HG03159 (cell line): Measurements from ENCODE around the gene DIP2C.
"Not testable (repeated sequence)": the region's sequence is repeated elsewhere in the genome, so short reads cannot be mapped to it uniquely, and the experiment has no call there.

ENCODE experiments used
- ATAC-seq: cut with Tn5 transposase; IDR thresholded peaks from one replicate; pipeline ENCODE4 v1.9.1; 2021; ENCODE audit warnings: mild to moderate bottlenecking, moderate library complexity; ENCODE audit not compliant: unreplicated experiment

The DIP2C gene

DNA sequence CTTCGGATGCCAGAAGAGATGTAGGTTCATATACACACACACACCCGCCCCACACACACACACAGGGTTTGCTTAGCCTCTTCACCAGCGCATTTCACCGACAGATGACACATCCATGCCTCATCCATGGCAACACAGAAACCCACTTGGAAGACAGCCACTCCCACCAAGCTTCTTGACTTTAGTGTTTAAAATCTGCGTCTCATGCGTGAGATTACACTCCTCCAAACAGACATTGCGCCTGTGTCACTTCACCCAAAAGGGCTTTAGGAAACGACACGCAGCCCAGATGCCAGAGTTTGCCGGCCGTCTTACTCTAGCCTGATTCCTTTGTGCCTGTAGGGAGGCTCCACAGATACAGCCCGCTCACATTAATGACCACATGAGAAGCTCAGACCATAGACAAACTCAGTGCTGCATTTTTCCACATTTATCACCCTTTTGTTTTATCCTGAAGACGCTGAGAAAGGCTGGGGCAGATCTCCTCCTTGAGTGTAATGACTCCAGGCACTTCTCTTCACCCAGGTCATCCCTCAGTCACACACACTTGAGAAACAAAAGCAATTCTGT, 73.8 kb downstream of the DIP2C start:
- ATAC-seq: no peak

DNA sequence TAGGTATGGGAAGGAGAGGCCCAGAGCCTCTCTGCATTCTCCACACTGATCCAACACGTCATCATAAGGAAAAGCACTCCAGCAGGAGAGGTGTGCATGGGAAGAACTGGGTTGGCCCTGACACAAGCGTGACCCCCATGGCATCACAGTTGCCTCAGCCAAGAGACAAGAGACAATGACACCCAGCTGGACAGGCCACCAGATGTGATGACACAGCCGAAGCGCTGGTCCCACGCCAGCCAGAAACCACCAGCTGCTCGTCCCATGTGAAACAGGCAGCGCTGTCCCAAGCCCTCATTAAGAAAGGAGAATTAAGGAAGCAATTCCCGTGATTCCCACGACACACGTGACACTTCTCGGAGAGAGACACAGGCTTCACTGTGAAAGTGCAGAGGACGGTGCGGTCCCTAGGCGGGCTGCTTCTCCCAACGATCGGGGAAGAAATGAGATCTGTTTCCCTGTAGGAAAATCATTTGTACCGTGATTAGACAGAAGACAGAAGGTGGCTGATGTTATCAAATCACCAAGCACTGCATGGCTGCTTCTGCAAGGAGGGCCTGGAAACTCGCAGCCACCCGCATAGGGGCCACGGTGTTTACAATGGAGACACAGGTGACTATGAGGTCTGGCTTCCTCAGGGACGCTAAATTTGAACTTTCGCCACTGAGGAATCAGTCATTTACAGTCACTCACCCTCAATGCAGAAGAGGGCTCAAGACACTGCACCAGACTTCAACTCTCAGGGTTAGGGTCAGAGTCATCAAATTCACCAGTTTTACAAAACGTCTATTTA, 74.5 kb downstream of the DIP2C start:
- no peak for ATAC-seq

DNA sequence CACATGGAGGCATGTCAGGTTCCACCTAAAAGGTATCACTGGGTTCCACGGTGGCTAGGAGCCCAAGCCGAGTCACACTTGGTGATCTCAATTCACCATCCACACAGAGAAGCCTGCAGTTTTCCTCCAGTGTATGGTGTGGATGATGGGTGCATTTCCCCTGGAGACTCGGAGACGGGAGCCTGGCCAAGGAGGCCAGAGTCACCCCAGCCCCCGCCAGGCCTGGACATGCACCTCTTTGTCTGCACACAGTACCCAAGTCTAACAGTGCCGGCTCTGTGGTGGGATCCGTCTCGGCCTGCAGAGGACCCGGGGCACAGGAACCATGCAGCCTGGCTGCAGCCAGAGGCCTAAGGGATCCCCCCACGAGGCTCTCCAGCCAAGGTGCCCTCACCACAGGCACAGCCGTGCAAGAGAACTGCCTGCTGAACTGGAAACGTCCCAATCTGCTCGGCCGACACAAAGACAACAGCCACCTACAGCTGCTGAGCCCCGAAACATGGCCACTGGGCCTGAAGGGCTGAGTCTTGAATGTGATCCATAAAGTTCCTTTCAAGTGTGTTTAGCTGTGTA, 75.2 kb downstream of the DIP2C start:
- ATAC-seq: no peak

DNA sequence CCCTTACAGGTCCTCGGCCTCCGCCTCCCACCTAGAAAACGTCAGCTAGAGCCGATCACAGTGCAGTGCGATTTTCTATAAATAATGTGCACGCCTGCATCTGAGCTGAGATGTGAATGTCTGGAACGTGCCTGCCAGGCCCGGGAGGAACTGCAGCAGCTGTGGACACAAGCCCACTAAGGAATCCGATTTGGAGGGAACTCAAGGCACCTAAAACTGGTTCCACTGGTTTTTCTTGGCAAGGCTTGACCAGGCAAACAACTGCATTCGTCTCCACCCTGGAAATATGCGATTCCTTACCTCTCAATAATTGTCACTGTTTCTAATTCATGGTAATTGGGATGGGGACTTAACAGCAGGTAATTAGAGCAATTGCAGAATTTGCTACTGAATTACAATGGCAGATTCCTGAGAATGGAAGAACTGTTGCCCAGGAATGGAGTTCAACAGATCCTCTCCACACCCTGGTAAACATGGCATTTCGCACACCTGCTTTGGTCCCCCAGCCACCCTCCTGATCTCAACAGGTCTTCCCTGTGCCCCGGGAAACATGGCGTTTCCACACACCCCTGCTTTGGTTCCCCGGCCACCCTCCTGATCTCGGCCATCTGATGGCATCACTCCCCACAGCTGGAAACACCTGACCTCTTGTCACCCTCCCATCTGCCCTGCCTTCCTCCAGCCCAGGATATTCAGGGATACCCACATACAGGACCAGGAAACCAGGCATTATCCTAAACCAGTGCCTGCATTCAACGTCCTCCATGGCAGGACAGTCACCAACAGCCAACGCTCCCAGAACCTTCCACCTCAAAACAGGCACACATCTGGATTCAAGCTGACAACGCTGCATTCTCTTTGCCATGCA, 76.0 kb downstream of the DIP2C start:
- no peak for ATAC-seq

DNA sequence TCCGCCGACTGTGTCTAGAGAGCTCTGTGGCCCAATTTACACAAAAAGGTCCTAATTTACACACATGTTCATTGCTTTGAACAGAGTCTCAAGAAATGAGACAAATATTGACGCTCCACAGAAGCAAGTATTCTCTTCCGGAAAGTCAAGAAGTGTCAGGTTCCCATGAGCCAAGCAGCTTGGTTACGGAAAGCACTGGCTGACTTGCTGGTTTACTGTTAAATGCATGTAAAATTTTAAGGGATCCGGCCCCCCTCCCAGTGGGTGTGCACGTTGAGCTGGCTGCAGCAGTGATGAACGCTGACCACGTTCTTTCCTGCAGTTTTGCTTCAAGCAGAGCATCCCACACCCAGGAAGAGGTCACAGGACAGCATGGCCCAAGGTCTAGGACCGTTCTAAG, 76.8 kb downstream of the DIP2C start:
- no peak for ATAC-seq

DNA sequence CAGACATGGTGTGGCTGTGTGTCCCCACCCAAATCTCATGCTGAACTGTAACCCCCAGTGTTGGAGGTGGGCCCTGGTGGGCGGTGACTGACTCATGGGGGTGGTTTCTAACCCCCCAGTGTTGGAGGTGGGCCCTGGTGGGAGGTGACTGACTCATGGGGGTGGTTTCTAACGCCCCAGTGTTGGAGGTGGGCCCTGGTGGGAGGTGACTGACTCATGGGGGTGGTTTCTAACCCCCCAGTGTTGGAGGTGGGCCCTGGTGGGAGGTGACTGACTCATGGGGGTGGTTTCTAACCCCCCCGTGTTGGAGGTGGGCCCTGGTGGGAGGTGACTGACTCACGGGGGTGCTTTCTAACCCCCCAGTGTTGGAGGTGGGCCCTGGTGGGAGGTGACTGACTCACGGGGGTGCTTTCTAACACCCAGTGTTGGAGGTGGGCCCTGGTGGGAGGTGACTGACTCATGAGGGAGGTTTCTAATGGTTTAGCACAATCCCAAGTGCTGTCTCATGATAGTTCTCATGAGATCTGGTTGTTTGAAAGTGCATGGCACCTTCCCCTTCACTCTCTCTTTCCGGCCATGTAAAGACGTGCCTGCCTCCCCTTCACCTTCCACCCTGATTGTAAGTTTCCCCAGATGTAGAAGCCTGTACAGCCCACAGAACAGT, 78.7 kb downstream of the DIP2C start:
- not testable (repeated sequence) for ATAC-seq

DNA sequence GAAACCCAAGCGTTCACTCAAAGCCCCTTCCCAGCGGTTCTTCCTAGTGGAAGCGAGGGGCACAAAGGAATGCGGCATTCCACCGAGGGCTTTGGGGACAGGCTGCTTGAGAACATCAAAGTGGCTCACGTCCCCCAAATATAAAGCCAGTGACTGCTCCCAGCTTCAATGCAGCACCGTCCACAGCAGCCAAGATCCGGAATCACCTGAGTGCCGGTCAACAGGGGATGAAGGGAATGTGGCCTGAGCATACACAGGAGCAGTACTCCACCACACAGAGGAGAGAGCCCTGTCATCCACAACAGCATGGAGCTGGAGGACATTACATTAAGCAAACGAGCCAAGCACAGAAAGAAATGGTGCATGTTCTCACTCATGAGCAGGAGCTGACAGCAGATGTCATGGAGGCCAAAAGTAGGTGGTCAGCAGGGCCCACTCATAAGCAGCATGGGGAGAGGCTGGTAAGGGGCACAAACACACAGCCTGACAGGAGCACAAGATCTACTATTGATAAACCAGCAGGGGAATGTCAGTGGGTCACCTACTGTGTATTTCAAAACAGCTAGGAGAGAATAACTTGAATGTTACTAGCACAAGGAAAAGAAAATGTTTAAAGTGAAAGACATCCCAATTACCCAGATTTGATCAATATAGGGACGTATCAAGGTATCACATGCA, 79.5 kb downstream of the DIP2C start:
- ATAC-seq: no peak

DNA sequence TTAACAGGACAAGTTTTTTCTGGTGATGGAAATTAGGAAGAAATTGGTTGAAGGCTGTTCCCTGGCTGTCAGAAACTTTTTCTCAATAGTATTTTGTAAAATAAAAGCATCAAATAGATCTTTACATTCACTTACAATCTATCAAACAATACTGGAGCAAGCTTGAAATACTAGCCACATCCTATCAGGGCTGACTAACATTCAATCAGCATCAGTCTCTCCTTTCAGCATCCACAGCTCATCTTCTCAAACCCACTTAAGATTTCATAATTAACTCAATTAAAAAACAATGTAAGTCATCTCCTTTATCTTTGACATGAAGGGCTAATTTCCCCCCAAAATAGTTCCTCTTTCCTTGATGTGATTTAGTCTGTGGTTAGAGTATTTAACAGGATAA, 80.2 kb downstream of the DIP2C start:
- ATAC-seq: no peak

DNA sequence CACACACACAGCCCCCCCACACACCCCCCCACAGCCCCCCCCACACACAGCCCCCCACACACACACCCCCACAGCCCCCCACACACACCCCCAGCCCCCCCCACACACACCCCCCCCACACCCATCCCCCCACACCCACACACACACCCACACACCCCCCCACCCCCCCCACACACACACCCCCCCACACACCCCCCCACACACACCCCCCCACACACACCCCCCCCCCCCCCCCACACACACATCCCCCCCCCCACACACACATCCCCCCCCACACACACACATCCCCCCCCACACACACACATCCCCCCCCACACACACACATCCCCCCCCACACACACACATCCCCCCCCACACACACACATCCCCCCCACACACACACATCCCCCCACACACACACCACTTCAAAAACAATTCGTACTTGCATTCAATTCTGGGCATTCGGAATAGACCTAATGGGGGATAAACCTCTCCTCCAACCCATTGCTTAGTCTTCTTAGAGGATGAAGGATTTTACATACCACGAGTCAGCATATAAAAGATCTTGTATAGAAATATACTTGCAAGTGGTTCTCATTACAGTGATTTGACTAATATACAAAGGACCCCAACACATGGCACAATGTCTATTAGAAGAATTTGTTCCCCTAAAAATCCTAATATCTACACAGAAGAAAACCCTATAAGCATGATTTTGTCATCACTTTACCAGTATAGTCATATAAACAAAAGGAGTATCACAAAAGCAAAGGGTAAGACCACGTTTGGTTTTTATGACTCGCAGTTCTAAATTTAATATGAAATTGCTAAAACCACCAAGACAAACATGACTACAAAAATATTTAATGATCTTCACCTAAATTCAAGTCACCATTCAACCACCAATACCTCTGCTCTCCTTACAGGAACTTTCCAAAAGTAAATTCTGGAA, 80.9 kb downstream of the DIP2C start:
- no peak for ATAC-seq

DNA sequence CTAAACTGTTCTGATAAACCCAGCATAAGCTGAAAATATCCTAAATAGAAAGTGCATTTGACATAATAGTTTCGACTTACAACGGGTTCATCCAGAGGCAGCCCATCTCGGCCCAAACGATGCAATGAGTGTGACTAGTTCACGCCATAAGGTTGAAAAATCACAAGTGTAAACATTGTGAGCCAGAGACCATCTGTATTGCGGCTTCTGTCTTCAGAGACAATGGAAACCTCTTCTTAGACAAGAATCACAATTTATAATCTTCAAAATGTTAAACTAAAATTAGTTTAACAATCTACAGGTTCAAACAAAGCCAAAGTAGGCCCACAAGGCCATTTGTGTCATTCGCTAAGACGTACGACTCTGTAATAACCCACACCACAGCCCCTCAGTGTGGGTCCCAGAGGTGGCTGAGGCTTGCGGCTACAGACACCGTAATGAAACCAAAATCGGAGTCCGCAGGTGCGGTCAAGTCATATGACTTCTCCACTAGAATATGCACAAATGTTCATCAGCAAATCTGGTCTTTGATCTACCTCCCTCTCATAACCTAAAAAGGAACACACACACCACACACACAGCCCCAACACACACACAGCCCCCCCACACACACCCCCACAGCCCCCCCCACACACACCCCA, 81.8 kb downstream of the DIP2C start:
- ATAC-seq: no peak

DNA sequence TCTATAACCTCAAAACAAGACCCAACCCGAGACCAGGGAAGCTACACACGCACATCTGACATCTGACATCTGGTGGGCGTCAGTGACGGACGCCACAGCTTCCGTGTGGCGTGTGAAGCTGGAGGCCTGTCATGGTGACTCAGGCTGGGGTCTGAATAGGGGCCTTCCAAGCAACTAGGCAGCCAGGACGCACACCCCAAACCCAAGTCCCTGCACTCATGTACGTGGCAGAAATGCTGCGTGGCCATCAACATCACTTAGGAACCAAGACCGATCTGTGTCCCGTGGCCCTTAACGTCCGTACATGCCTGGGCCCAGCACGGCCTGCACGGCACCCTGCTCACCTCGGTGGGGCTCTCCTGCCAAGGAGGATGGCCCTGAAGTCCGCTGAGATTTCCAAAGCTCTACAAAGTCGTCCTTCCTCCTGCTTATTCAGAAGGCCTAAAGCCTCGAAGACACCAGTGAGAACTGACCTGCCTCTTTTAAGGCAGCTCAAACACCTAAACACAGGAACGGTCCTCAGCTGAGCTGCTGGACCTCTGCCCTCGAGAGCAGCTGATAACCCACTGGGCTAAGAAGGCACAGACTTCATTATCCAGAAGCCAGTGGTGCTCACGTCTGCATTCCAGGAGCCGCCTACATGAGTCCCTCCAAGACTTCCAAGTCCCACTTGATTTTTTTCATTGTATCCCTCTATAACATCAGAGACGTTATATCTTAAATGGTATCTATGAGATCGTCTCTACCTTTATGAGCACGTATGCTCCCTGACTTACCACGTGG, 82.5 kb downstream of the DIP2C start:
- ATAC-seq: no peak

DNA sequence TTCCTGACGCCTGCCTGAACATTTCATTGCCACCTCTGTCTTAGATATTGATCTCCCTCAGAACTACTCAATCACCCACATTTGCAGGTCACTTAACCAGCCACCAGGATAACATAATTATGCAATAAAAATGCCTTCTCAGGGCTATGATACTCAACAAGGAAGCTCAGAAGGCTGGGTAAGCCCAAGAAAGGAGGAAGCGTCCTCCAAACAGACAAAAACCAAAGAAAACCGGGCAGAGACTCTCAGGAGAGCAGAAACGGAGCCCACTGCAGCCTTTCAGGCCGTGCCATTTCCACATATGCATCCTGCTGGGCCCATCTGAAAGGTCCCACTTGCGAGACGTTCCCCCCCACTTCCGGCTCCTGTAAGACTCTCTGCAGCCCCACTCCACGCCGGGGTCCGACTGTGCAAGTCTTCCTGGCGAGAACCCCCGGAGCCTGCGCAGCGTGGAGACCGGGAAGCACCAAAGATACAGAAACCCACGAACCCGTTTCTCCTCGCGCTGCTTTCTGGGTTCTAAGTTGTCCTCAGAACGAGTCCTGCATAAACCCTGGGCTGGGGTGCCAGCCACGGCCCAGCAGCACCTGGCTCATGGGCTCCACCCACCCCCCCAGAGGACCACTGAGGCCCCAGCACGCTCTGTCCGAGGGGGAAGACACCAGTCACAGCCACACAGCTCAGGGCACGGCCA, 83.7 kb downstream of the DIP2C start:
- no peak for ATAC-seq

DNA sequence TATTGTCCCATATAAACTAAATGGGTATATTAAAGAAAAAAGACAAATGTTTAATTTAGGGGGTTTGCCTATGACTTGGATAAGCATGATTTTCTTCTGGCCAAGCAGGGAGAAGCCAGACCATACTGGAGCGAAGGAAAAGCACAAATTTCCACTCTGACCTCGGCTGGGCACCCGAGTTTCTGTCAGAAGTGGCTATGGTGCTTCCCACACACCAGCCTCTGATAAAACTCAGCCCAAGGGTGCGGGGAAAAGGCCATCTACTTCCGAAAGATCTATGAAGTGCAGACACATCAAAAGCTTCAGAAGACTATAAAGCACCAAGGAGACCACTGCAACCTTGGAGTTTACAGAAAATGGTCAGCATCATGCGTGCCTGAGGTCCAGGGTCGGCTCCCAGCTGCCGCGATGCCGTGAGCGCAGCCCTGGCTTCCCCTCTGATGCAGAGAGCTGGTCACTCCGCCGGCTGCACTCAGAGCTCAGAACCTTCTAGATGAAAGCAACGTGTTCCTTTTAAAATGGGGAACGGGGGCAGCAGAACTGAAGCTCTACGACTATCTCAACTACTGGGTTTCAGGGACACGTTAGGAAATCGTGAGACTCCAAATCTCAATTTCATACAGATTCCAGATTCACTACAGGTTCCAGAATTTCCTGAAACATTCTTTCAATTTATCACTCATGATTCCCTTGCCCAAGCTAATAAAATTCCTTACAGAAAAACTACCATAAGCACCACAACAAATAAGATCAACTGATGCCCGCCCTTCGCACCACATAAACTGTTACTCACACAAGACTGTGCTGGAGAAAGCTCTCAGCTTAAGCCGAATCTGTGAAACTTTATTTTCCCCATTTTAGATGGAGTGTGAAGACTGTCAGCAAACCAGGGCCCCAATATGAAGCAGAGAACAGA, 84.5 kb downstream of the DIP2C start:
- ATAC-seq: no peak

DNA sequence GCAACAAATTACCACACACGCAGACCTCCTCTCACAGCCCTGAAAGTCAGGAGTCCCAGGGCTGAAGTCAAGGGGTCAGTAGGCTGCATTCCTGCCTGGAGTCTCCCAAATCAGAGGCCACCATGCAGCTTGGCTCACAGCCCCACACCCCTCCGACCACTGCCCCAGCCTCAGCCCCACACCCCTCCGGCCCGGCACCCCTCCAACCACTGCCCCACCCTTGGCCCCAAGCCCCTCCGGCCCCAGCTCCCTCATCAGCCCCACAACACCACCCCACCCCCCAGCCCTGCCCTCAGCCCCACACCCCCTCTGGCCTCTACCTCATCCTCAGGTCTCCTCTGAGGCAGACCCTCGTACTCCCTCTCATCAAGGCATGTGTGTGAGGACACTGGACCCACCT, 85.7 kb downstream of the DIP2C start:
- ATAC-seq: no peak

DNA sequence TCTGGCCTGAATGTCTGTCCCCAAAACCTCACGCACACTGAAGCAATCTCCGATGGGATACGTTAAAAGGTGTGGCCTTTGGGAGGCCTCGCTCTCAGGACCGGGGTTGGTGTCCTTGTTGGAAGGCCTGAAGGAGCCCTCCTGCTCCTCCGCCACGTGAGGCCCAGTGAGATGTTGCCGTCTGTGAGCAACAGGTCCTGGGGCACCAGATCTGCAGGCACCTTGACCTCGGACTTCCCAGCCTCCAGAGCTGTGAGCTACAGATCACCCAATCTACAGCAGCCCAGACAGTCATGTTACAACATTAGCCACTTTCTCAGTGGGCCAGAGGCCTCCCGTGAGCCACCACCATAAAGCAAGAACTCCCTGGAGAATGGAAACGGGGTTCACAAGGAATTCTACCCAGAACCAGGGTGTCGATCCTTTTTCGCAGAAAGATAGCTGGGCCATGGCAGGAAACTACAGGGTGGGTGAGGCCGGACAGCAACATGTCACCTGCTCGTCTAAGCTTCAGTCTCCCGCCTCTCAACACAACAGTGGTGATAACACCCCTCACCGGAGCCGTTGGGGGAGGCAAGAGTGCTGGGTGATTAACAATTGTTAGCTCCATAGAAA, 87.0 kb downstream of the DIP2C start:
- ATAC-seq: no peak

DNA sequence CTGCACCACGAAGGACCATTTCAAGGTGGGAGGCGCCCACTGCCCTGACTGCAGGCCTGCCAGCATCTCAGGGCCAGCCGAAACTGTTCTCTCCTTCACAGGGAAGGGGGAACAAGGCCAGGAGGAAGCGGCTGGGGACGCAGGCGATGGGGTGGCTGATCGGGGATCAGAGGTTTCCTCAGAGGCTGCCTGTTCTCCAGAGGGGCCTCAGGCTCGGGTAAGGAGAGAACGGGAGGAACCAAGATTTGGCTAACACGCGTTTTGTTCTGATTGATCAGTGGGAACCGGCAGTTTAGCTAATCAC, 87.9 kb downstream of the DIP2C start:
- ATAC-seq: no peak
